Choroid plexus epithelial cell (primary cell): Measurements from ENCODE around the gene TMEM185B.
"Not testable (repeated sequence)": the region's sequence is repeated elsewhere in the genome, so short reads cannot be mapped to it uniquely, and the experiment has no call there.

ENCODE experiments used
- DNase-seq: peaks from one replicate; pipeline ENCODE4 v3.0.0-alpha.2; 2010; ENCODE audit warnings: low read depth
- H3K4me3 ChIP-seq: 2 replicates; pipeline ENCODE4 v1.5.1; 2011; ENCODE audit warnings: low read depth, mild to moderate bottlenecking, control low read depth, low read length, moderate library complexity
- TF ChIP-seq, protein P1 (sequence below): conservative IDR thresholded peaks from 2 replicates; pipeline ENCODE4 v1.5.1; 2011; ENCODE audit warnings: low read depth, mild to moderate bottlenecking, control low read depth, inconsistent platforms, low read length, moderate library complexity

The TMEM185B gene

GRCh38 chr2:120262761-120263428 is 39.7 kb upstream of the TMEM185B start:
- DNase-seq = peak; percentile 55
- H3K4me3 ChIP-seq = no peak overlapping the region
- TF ChIP-seq, protein P1, sequence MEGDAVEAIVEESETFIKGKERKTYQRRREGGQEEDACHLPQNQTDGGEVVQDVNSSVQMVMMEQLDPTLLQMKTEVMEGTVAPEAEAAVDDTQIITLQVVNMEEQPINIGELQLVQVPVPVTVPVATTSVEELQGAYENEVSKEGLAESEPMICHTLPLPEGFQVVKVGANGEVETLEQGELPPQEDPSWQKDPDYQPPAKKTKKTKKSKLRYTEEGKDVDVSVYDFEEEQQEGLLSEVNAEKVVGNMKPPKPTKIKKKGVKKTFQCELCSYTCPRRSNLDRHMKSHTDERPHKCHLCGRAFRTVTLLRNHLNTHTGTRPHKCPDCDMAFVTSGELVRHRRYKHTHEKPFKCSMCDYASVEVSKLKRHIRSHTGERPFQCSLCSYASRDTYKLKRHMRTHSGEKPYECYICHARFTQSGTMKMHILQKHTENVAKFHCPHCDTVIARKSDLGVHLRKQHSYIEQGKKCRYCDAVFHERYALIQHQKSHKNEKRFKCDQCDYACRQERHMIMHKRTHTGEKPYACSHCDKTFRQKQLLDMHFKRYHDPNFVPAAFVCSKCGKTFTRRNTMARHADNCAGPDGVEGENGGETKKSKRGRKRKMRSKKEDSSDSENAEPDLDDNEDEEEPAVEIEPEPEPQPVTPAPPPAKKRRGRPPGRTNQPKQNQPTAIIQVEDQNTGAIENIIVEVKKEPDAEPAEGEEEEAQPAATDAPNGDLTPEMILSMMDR = no peak

- no peak for DNase-seq
- TF ChIP-seq, protein P1 = no peak
- no peak overlapping the region for H3K4me3 ChIP-seq
Observed at GRCh38 chr2:120262150-120262549, 39.0 kb upstream of the TMEM185B start.

DNA sequence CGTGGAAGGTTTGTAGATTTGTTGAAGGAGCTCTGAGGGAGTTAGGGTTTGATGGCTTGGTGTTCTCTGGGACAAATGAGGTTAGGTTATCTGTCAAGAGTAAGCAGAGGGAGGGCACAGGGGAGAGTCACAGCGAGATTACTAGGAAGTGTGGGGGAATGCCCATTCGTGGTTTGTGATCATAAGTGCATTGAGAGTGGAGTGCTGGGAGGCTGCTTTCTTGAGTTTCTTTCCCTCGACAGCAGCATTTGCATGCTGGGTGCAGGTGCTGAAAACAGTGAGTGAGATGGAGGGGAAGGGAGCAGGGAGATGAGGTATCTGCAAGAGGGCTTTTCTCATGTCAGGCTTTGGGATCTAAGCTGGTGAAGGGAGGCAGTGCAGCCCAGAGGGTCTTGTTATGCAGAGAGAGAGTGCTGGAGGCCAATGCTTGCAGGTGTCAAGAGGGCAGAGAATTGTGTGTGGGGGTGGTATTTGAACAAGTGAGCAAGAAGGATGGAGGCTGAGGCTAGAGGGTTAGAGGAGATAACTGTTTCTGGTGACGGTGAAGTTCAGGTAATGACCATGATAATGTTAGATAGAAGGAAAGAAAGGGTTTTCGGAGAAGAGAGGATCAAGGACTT is 38.3 kb upstream of the TMEM185B start:
- H3K4me3 ChIP-seq = no peak overlapping the region
- TF ChIP-seq, protein P1 = no peak
- no peak for DNase-seq

DNA sequence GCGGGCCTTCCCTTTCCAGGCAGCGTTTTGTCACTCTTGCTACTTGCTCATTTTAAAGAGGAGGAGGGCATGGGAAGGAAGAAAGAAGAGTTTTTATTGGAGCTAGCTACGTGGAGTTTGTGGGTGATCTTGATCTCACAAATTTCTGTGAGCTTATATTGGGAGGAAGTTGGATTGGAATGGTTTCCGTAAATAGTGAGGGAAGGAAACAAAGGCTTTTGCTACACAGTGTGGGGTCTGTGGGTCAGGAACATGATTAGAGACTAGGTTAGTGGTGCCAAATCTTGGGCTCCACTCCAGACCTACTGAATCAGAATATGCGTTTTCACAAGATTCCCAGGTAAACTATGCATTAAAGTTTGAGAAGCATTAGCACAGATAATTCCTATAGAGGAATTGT is 37.5 kb upstream of the TMEM185B start:
- TF ChIP-seq, protein P1 = no peak
- no peak for DNase-seq
- H3K4me3 ChIP-seq = no peak overlapping the region

DNA sequence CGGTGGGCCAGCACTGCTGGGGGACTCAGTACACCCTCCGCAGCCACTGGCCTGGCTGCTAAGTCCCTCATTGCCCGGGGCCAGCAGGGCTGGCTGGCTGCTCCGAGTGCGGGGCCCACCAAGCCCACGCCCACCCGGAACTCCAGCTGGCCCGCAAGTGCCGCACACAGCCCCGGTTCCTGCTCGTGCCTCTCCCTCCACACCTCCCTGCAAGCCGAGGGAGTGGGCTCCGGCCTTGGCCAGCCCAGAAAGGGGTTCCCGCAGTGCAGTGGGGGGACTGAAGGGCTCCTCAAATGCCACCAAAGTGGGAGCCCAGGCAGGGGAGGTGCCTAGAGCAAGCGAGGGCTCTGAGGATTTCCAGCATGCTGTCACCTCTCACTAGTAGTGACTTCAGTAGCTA is 36.7 kb upstream of the TMEM185B start:
- H3K4me3 ChIP-seq, DNase-seq: not testable (repeated sequence)

- no peak overlapping the region for H3K4me3 ChIP-seq
- TF ChIP-seq, protein P1 = no peak
- DNase-seq = no peak
Observed at GRCh38 chr2:120258196-120258595, 35.0 kb upstream of the TMEM185B start.

DNA sequence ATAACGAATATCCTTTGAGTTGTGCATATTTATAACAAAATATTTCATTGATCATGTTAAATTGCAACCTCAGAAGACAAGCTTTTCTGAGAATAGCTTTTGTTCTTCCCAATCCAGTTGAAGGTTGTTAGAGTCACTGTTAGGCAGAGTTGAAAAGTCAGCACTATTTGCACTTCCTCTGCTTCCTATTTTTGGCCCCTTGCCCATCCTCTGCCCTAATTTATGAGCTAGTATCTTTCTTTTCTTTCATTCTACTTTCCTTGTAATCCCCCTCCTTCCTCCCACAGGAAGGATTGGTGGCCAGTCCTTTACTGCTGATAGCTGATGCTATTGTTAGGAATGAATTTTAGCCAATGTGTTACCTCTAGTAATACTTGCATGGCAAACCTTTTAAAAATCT is 34.3 kb upstream of the TMEM185B start:
- H3K4me3 ChIP-seq = no peak overlapping the region
- DNase-seq = no peak
- TF ChIP-seq, protein P1 = no peak
